ENCODE results near the gene FOXP3.

GRCh38 chrX:49249071-49249470 is 15.4 kb downstream of the FOXP3 start:
- TF ChIP-seq CTCF (IDR thresholded peaks at IDR 0.05; ENCODE audit: borderline replicate concordance, extremely low read depth, low read length, poor library complexity, severe bottlenecking) (no peak), EZH2 (IDR thresholded peaks at IDR 0.05; ENCODE audit: borderline replicate concordance, low read depth, low read length, severe bottlenecking) (no peak)
